ENCODE measurements around the gene C21orf58. TPM values are rescaled to one million over a fixed set of nuclear protein-coding genes. Genes with fewer than 3 reads are reported as not detected.

The C21orf58 gene
- total RNA-seq, 6 donors from 2014 or later = 3.2 to 35.6 (median 6.7) TPM

GRCh38 chr21:46308431-46308830, 15.2 kb downstream of the C21orf58 start:
- ATAC-seq (ENCODE audit: low FRiP score in 2 of 2) (no peak), DNase-seq (no peak)
- Histone ChIP-seq H3K36me3 (peaks cover 0 to 10% (median 0%) of the 10 kb centered on the region in 4 donors), H3K27ac (no peak overlapping the region), H3K4me3 (no peak overlapping the region), H3K9me3 (no peaks in the 10 kb centered on the region), H3K27me3 (no peaks in the 10 kb centered on the region), H3K4me1 (no peaks in the 10 kb centered on the region)
- WGBS, 2 donors = 90 to 91% methylated on average over 2 of the region's 2 CpGs
- TF ChIP-seq CTCF (IDR thresholded peaks at IDR 0.05) = no peak
- no peak for TF ChIP-seq POLR2A (IDR thresholded peaks at IDR 0.05)
- TF ChIP-seq EP300 (IDR thresholded peaks at IDR 0.05) = no peak
- TF ChIP-seq POLR2AphosphoS5 (IDR thresholded peaks at IDR 0.05) = no peak

- TF ChIP-seq POLR2AphosphoS5 (IDR thresholded peaks at IDR 0.05) (no peak), CTCF (IDR thresholded peaks at IDR 0.05) (no peak), POLR2A (IDR thresholded peaks at IDR 0.05) (no peak), EP300 (IDR thresholded peaks at IDR 0.05) (no peak)
- Histone ChIP-seq H3K27me3 (no peaks in the 10 kb centered on the region), H3K36me3 (peaks cover 0 to 10% (median 0%) of the 10 kb centered on the region in 4 donors), H3K9me3 (no peaks in the 10 kb centered on the region), H3K4me1 (no peaks in the 10 kb centered on the region), H3K4me3 (no peak overlapping the region), H3K27ac (no peak overlapping the region)
- DNase-seq (no peak), ATAC-seq (ENCODE audit: low FRiP score in 2 of 2) (no peak)
- 93 to 100% methylated on average over 2 of the region's 2 CpGs for WGBS, 2 donors
Observed at GRCh38 chr21:46307625-46308024, 16.0 kb downstream of the C21orf58 start.

- no peak overlapping the region for H3K4me3 ChIP-seq
- no peaks in the 10 kb centered on the region for H3K9me3 ChIP-seq
- peaks cover 0 to 13% (median 3%) of the 10 kb centered on the region in 4 donors for H3K36me3 ChIP-seq
- no peak for DNase-seq
- H3K4me1 ChIP-seq = no peaks in the 10 kb centered on the region
- 95% methylated on average over 11 of the region's 11 CpGs for WGBS, 2 donors
- no peak overlapping the region for H3K27ac ChIP-seq
- no peak for ATAC-seq (ENCODE audit: low FRiP score in 2 of 2)
- no peaks in the 10 kb centered on the region for H3K27me3 ChIP-seq
- no peak for TF ChIP-seq POLR2A (IDR thresholded peaks at IDR 0.05)
- no peak for TF ChIP-seq EP300 (IDR thresholded peaks at IDR 0.05)
- TF ChIP-seq POLR2AphosphoS5 (IDR thresholded peaks at IDR 0.05) = no peak
- TF ChIP-seq CTCF (IDR thresholded peaks at IDR 0.05) = no peak
Observed at GRCh38 chr21:46304955-46305354, 18.7 kb downstream of the C21orf58 start.

- 98% methylated on average over 5 of the region's 5 CpGs for WGBS, 2 donors
- TF ChIP-seq POLR2AphosphoS5 (IDR thresholded peaks at IDR 0.05) = no peak
- TF ChIP-seq CTCF (IDR thresholded peaks at IDR 0.05) = no peak
- no peak for TF ChIP-seq EP300 (IDR thresholded peaks at IDR 0.05)
- no peak for TF ChIP-seq POLR2A (IDR thresholded peaks at IDR 0.05)
- Histone ChIP-seq H3K4me3 (no peak overlapping the region), H3K27ac (no peak overlapping the region), H3K4me1 (no peaks in the 10 kb centered on the region), H3K9me3 (no peaks in the 10 kb centered on the region), H3K27me3 (no peaks in the 10 kb centered on the region), H3K36me3 (peaks cover 0 to 13% (median 3%) of the 10 kb centered on the region in 4 donors)
- no peak for ATAC-seq (ENCODE audit: low FRiP score in 2 of 2)
- no peak for DNase-seq
Observed at GRCh38 chr21:46304437-46304836, 19.2 kb downstream of the C21orf58 start.

GRCh38 chr21:46301759-46302158, 21.9 kb downstream of the C21orf58 start:
- Histone ChIP-seq H3K36me3 (peaks cover 0 to 11% (median 3%) of the 10 kb centered on the region in 4 donors), H3K27ac (no peak overlapping the region), H3K9me3 (no peaks in the 10 kb centered on the region), H3K27me3 (peaks cover 0 to 9% (median 1%) of the 10 kb centered on the region in 4 donors), H3K4me3 (no peak overlapping the region), H3K4me1 (peaks cover 10 to 15% (median 13%) of the 10 kb centered on the region in 4 donors)
- TF ChIP-seq EP300 (IDR thresholded peaks at IDR 0.05) (no peak), CTCF (IDR thresholded peaks at IDR 0.05) (no peak), POLR2AphosphoS5 (IDR thresholded peaks at IDR 0.05) (no peak), POLR2A (IDR thresholded peaks at IDR 0.05) (no peak)
- ATAC-seq (ENCODE audit: low FRiP score in 2 of 2) (no peak), DNase-seq (no peak)
- WGBS, 2 donors = 92 to 98% methylated on average over 4 to 14 of the region's 14 CpGs

All from upper lobe of left lung (tissue), 6 donors.